Panc1 (cell line): ENCODE results near the gene CNTLN. TPM values are rescaled to one million over a fixed set of nuclear protein-coding genes. Genes with fewer than 3 reads are reported as not detected.

Experiments
- ATAC-seq: fragments of 200-7000 bp; cut with Tn5 transposase; 2 replicates; pipeline ENCODE4 v1.9.1; 2020; ENCODE audit warnings: mild to moderate bottlenecking, moderate library complexity
- BruUV-seq: library from RNA; stranded (reverse); fragments of 400-500 nt; replicated peaks from 2 replicates; lab custom pipeline; 2021; lab: Mats Ljungman, UMichigan
- CTCF ChIA-PET: fragments of 300-600 bp; sonication (Branson Sonifier 250); formaldehyde crosslinking; loops from one replicate; lab custom pipeline; 2022; ENCODE audit warnings: antibody characterized with exemption; lab: Charles Lee
- POLR2A ChIA-PET: fragments of 300-600 bp; sonication (Branson Sonifier 250); formaldehyde crosslinking; loops from one replicate; lab custom pipeline; 2022; ENCODE audit warnings: antibody characterized with exemption; lab: Charles Lee
- DNase-seq: peaks from one replicate; pipeline ENCODE4 v3.0.0-alpha.2; 2010; ENCODE audit warnings: low read depth, low spot score
- H3K27ac ChIP-seq: 2 replicates; pipeline ENCODE4 v1.5.1; 2011; ENCODE audit warnings: mild to moderate bottlenecking, low read length, inconsistent platforms
- H3K27me3 ChIP-seq: fragments of 200-500 bp; sonication (Bioruptor generic); 2 replicates; pipeline ENCODE4 v1.6.0; 2014; ENCODE audit warnings: low read length, inconsistent platforms; ENCODE audit not compliant: control insufficient read depth, insufficient read depth
- H3K36me3 ChIP-seq: fragments of 200-500 bp; sonication (Bioruptor generic); 2 replicates; pipeline ENCODE4 v1.5.1; 2014; ENCODE audit warnings: inconsistent platforms, mild to moderate bottlenecking, low read length, moderate library complexity; ENCODE audit not compliant: control insufficient read depth, insufficient read depth
- H3K4me1 ChIP-seq: 2 replicates; pipeline ENCODE4 v1.5.1; 2011; ENCODE audit warnings: inconsistent platforms, mild to moderate bottlenecking, low read length, moderate library complexity; ENCODE audit not compliant: control insufficient read depth, insufficient read depth
- H3K4me3 ChIP-seq, 2 experiments: 2 replicates each; pipeline ENCODE4 v1.5.1; 2011 to 2012; ENCODE audit warnings: low read depth in 2 of 2, low read length in 2 of 2, mild to moderate bottlenecking in 2 of 2, inconsistent platforms in 1 of 2, moderate library complexity in 1 of 2
- H3K9me3 ChIP-seq: fragments of 200-500 bp; sonication (Bioruptor generic); 2 replicates; pipeline ENCODE4 v1.5.1; 2014; ENCODE audit warnings: low read depth, mild to moderate bottlenecking, inconsistent platforms, low read length, moderate library complexity; ENCODE audit not compliant: control insufficient read depth, insufficient read depth
- CTCF ChIP-seq: fragments of 450-650 bp; IDR thresholded peaks from 2 replicates; pipeline ENCODE4 v1.5.1; 2017; ENCODE audit warnings: mild to moderate bottlenecking
- POLR2AphosphoS5 ChIP-seq: IDR thresholded peaks from 2 replicates; pipeline ENCODE4 v1.6.1; 2012; ENCODE audit warnings: mild to moderate bottlenecking, low read depth, low read length, moderate library complexity
- REST ChIP-seq, 2 experiments: IDR thresholded peaks; 2 replicates each; pipeline ENCODE4 v1.6.1; 2011 to 2012; ENCODE audit warnings: low read depth in 2 of 2, control low read depth in 1 of 2, low read length in 1 of 2, mild to moderate bottlenecking in 1 of 2, moderate library complexity in 1 of 2; ENCODE audit not compliant: insufficient read depth in 1 of 2
- SIN3A ChIP-seq: IDR thresholded peaks from 2 replicates; pipeline ENCODE4 v1.6.1; 2012; ENCODE audit warnings: low read depth, mild to moderate bottlenecking, low read length, moderate library complexity, borderline replicate concordance; ENCODE audit not compliant: insufficient read depth
- TCF7L2 ChIP-seq: IDR thresholded peaks from 2 replicates; pipeline ENCODE4 v1.6.1; 2011; ENCODE audit warnings: mild to moderate bottlenecking, low read depth, low read length, inconsistent platforms
- in situ Hi-C: cut with HindIII; loops from 2 replicates; pipeline ENCODE4 v1.10.0; 2016; ENCODE audit warnings: low sequenced_read_pairs, low pct_unique_long_range_greater_than_20kb
- intact Hi-C: fragments of 100-400 bp; cut with micrococcal nuclease; formaldehyde crosslinking; loops from one replicate; pipeline ENCODE4 v1.10.0; 2022; ENCODE audit not compliant: unreplicated experiment
- total RNA-seq: library from RNA; stranded (reverse); gene quantifications from one replicate; pipeline ENCODE4 v1.2.1, GENCODE V29; 2021; ENCODE audit not compliant: unreplicated experiment

CNTLN gene
- total RNA-seq, 1 experiment from 2014 or later = not detected

- CTCF ChIA-PET = no interaction called here
- H3K36me3 ChIP-seq = no peaks in the 10 kb centered on the region
- no TSS peak for BruUV-seq
- intact Hi-C loops = no loop called here
- no peaks in the 10 kb centered on the region for H3K4me1 ChIP-seq
- H3K9me3 ChIP-seq = no peaks in the 10 kb centered on the region
- POLR2A ChIA-PET = no interaction called here
- ATAC-seq (no peak), DNase-seq (no peak)
- no peaks in the 10 kb centered on the region for H3K27me3 ChIP-seq
- TF ChIP-seq CTCF = no peak
- TF ChIP-seq POLR2AphosphoS5 = no peak
- no peak for TF ChIP-seq TCF7L2
- TF ChIP-seq SIN3A = no peak
- no peak for TF ChIP-seq REST (IDR thresholded peaks at IDR 0.05; ENCODE audit: insufficient read depth in 1 of 2, low read depth in 2 of 2, low read length in 1 of 2)
- in situ Hi-C loops = no loop called here
- no peak overlapping the region for H3K4me3 ChIP-seq
- H3K27ac ChIP-seq = no peak overlapping the region
Observed at GRCh38 chr9:17387565-17387964, 252.7 kb downstream of the CNTLN start.

- BruUV-seq = no TSS peak
- DNase-seq (no peak), ATAC-seq (no peak)
- POLR2A ChIA-PET = no interaction called here
- CTCF ChIA-PET = no interaction called here
- Histone ChIP-seq H3K9me3 (no peaks in the 10 kb centered on the region), H3K36me3 (no peaks in the 10 kb centered on the region), H3K4me3 (no peak overlapping the region), H3K27me3 (no peaks in the 10 kb centered on the region), H3K4me1 (no peaks in the 10 kb centered on the region), H3K27ac (no peak overlapping the region)
- TF ChIP-seq REST (IDR thresholded peaks at IDR 0.05; ENCODE audit: insufficient read depth in 1 of 2, low read depth in 2 of 2, low read length in 1 of 2) (no peak), CTCF (no peak), SIN3A (no peak), TCF7L2 (no peak), POLR2AphosphoS5 (no peak)
- intact Hi-C loops (no loop called here), in situ Hi-C loops (no loop called here)
Observed at GRCh38 chr9:17389026-17389425, 254.2 kb downstream of the CNTLN start.
